Inflammatory macrophage (primary cell): ENCODE measurements around the gene MYH1.
"Not testable (repeated sequence)": the region's sequence is repeated elsewhere in the genome, so short reads cannot be mapped to it uniquely, and the experiment has no call there.

ENCODE experiments used
- DNase-seq, 2 donors: peaks; one replicate each; pipeline ENCODE4 v3.0.0-alpha.2; 2020 to 2022
- total RNA-seq, 18 experiments: gene quantifications; one replicate each; lab custom pipeline; 2026; ENCODE audit warnings: mixed read lengths in 6 of 18, inconsistent platforms in 2 of 18; lab: John Stamatoyannopoulos, UW

The MYH1 gene
- 0 to 0.12 (median 0.04) reads per million in 18 experiments for total RNA-seq

- no peak for DNase-seq
Measured at GRCh38 chr17:10518271-10519037, at the start of gene MYH1. Gene MYH1, minus strand, starts transcription at chr17:10518542. Its CDS starts 1,900 bp downstream, at chr17:10516642.

GRCh38 chr17:10563991-10564660 is 45.8 kb upstream of the MYH1 start:
- DNase-seq: no peak

GRCh38 chr17:10558049-10558448 is 39.7 kb upstream of the MYH1 start:
- no peak for DNase-seq

GRCh38 chr17:10557422-10557821 is 39.1 kb upstream of the MYH1 start:
- no peak for DNase-seq

GRCh38 chr17:10556301-10557005 is 38.1 kb upstream of the MYH1 start:
- no peak for DNase-seq

GRCh38 chr17:10550014-10550413 is 31.7 kb upstream of the MYH1 start:
- DNase-seq: no peak

GRCh38 chr17:10549096-10549842 is 30.9 kb upstream of the MYH1 start, which contains the start of gene MYH2:
Gene MYH2, minus strand, starts transcription at chr17:10549658. Its CDS starts 1,738 bp downstream, at chr17:10547920.
- no peak for DNase-seq

GRCh38 chr17:10547351-10547750 is 29.0 kb upstream of the MYH1 start:
- DNase-seq: no peak

- DNase-seq: not testable (repeated sequence)
Measured at GRCh38 chr17:10543486-10543885, 25.1 kb upstream of the MYH1 start.

GRCh38 chr17:10541179-10541578 is 22.8 kb upstream of the MYH1 start:
- DNase-seq: not testable (repeated sequence)

GRCh38 chr17:10532026-10532425 is 13.7 kb upstream of the MYH1 start:
- DNase-seq: no peak

- DNase-seq: no peak
Measured at GRCh38 chr17:10527419-10527818, 9.1 kb upstream of the MYH1 start.

GRCh38 chr17:10526517-10526916 is 8.2 kb upstream of the MYH1 start:
- no peak for DNase-seq

- DNase-seq: no peak
Measured at GRCh38 chr17:10523064-10523463, 4.7 kb upstream of the MYH1 start.

GRCh38 chr17:10521949-10522348 is 3.6 kb upstream of the MYH1 start:
- DNase-seq: no peak

GRCh38 chr17:10516638-10517037 is 1.7 kb downstream of the MYH1 start:
- no peak for DNase-seq

- no peak for DNase-seq
Measured at GRCh38 chr17:10516065-10516464, 2.3 kb downstream of the MYH1 start.

- DNase-seq: no peak
Measured at GRCh38 chr17:10513299-10514067, 4.9 kb downstream of the MYH1 start.

GRCh38 chr17:10512856-10513255 is 5.5 kb downstream of the MYH1 start:
- DNase-seq: no peak

GRCh38 chr17:10499950-10500349 is 18.4 kb downstream of the MYH1 start:
- no peak for DNase-seq

- no peak for DNase-seq
Measured at GRCh38 chr17:10492004-10492403, 26.3 kb downstream of the MYH1 start.

GRCh38 chr17:10482252-10482651 is 36.1 kb downstream of the MYH1 start:
- DNase-seq: no peak
